Adrenal gland (tissue), 12 donors: ENCODE results near the gene SRPK3. TPM values are rescaled to one million over a fixed set of nuclear protein-coding genes. Genes with fewer than 3 reads are reported as not detected.
A peak's percentile ranks its signal among the peaks of the same experiment; 100 is the strongest.

Experiments
- DNase-seq, 7 donors: peaks; one replicate each; pipeline ENCODE4 v3.0.0-alpha.2; 2019 to 2020
- H3K27ac ChIP-seq, 5 donors: fragments of 200-600 bp; sonication (generic) in 4 of 5; 1 replicate in 3 of 5; 2 replicates in 2 of 5; pipeline versions ENCODE4 v1.5.1 to v1.8.0; 2016 to 2020; ENCODE audit warnings: mild to moderate bottlenecking in 1 of 5
- H3K27me3 ChIP-seq: fragments of 200-600 bp; 2 replicates; pipeline ENCODE4 v1.8.0; 2021
- H3K36me3 ChIP-seq, 2 donors: fragments of 200-600 bp; replicated peaks in 1 of 2; 1 replicate in 1 of 2; 2 replicates in 1 of 2; pipeline versions ENCODE4 v1.5.1 to v1.8.0; 2018 to 2022
- H3K4me1 ChIP-seq, 2 donors: fragments of 200-600 bp; replicated peaks in 1 of 2; 1 replicate in 1 of 2; 2 replicates in 1 of 2; pipeline versions ENCODE4 v1.5.1 to v1.8.0; 2018 to 2021
- H3K4me3 ChIP-seq, 4 donors: fragments of 200-600 bp; sonication (generic) in 3 of 4; one replicate each; pipeline ENCODE4 v1.5.1; 2016 to 2018
- H3K9me3 ChIP-seq, 3 donors: fragments of 200-600 bp; sonication (generic) in 1 of 3; replicated peaks in 1 of 3; 1 replicate in 2 of 3; 2 replicates in 1 of 3; pipeline versions ENCODE4 v1.5.1 to v1.8.0; 2016 to 2021
- POLR2A ChIP-seq, 2 donors: fragments of 450-650 bp; IDR thresholded peaks; one replicate each; pipeline ENCODE4 v1.6.1; 2017; ENCODE audit warnings: antibody characterized with exemption in 2 of 2, mild to moderate bottlenecking in 2 of 2, moderate library complexity in 1 of 2
- WGBS, 4 donors: extraction: QIAGEN DNeasy Blood & Tissue Kit in 2 of 4; methylation state at CpG; one replicate each; pipeline versions ENCODE4 v1.1.5 to v1.1.7; 2013 to 2017; 5-methylcytosine and 5-hydroxymethylcytosine counted together
- intact Hi-C, 2 donors: fragments of 100-400 bp; cut with DNase I; formaldehyde crosslinking; loops; one replicate each; pipeline versions ENCODE4 v1.14.1 to v1.15.0; 2022 to 2023
- polyA plus RNA-seq, 3 donors: library from polyadenylated mRNA; stranded (reverse); fragments of 200-250 nt in 2 of 3; fragments of 350-450 nt in 1 of 3; fragmentation: Illumina TruSeq in 1 of 3; extraction: RNeasy Lipid Tissue Mini Kit (QIAGEN cat#74804) in 1 of 3; gene quantifications; one replicate each; pipeline ENCODE4 v1.2.3, GENCODE V29; 2013 to 2014
- total RNA-seq, 9 donors: library from RNA; depleted of rRNA in 4 of 9; stranded (reverse); fragments of >200 nt in 4 of 9; fragments of 120-200 nt in 1 of 9; fragmentation: NEBNext Ultra II Directional in 1 of 9; extraction: Animal tissue kit (Norgen Biotek cat#: 25700) in 1 of 9; gene quantifications; one replicate each; pipeline versions ENCODE4 v1.1.0 to v1.2.4, GENCODE V29; 2013 to 2023
- TF ChIP-seq, protein P1 (sequence below), 6 experiments: fragments of 450-650 bp in 4 of 6; fragments of 200-600 bp in 2 of 6; sonication (generic) in 1 of 6; IDR thresholded peaks; 1 replicate in 5 of 6; 2 replicates in 1 of 6; pipeline versions ENCODE4 v1.5.1 to v1.8.0; 2016 to 2021; ENCODE audit warnings: antibody characterized with exemption in 6 of 6, mild to moderate bottlenecking in 2 of 6, moderate library complexity in 1 of 6
- donor health status: healthy with polysubstance abuse.
- donor health status: Bipolar disorder and iron deficiency.
- donor health status: DM: yes; HTN: yes; CAD: no.
- donor health status: DM: no; HTN: no; CAD: no.
- donor health status: DM: no; HTN: no; CAD: no.
- donor health status: DM: yes; HTN: yes; CAD: no.

The SRPK3 gene
- total and polyA plus RNA-seq, 12 donors = 0.14 to 20.5 (median 1.3) TPM; not detected in 1

DNA sequence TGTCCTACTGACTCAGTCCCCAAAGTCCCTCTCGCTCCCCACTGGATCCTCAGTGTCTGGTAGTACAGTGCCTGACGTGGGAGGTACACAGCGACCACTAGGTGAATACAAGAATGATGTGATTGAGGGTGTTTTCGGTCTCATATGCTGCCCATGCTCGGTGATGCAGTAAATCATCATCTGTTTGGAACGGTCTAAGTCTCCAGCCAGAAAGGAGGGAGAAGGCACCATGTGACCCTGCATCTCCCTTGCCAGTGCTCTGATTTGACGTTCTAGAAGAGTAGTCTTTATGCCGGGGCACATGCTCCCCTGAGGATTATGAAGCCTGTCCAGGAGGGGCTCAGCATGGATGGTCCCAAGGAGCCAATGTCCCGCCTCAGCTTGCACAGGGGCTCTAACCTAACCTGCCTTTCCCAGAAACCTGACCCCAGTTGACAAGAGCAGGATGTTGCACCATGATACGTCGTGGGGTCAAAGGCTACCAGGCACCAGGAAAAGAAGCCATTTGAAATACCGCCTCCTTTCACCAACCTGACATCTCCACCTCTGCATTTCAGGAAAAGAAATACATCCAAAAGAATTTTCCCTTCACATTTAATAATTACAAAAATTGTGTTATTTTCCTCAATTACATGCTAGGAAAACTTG is 30.6 kb upstream of the SRPK3 start:
- no peak overlapping the region for H3K4me3 ChIP-seq
- TF ChIP-seq, protein P1, sequence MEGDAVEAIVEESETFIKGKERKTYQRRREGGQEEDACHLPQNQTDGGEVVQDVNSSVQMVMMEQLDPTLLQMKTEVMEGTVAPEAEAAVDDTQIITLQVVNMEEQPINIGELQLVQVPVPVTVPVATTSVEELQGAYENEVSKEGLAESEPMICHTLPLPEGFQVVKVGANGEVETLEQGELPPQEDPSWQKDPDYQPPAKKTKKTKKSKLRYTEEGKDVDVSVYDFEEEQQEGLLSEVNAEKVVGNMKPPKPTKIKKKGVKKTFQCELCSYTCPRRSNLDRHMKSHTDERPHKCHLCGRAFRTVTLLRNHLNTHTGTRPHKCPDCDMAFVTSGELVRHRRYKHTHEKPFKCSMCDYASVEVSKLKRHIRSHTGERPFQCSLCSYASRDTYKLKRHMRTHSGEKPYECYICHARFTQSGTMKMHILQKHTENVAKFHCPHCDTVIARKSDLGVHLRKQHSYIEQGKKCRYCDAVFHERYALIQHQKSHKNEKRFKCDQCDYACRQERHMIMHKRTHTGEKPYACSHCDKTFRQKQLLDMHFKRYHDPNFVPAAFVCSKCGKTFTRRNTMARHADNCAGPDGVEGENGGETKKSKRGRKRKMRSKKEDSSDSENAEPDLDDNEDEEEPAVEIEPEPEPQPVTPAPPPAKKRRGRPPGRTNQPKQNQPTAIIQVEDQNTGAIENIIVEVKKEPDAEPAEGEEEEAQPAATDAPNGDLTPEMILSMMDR (IDR thresholded peaks at IDR 0.05) = no peak
- TF ChIP-seq POLR2A (IDR thresholded peaks at IDR 0.05) = no peak
- H3K27me3 ChIP-seq = no peaks in the 10 kb centered on the region
- intact Hi-C loops = no loop called here
- no peak for DNase-seq
- 73 to 83% (median 78%) methylated on average over 10 to 12 of the region's 12 CpGs for WGBS, 4 donors
- H3K4me1 ChIP-seq = no peaks in the 10 kb centered on the region
- H3K27ac ChIP-seq = no peak overlapping the region
- H3K36me3 ChIP-seq = no peaks in the 10 kb centered on the region
- no peaks in the 10 kb centered on the region for H3K9me3 ChIP-seq

DNA sequence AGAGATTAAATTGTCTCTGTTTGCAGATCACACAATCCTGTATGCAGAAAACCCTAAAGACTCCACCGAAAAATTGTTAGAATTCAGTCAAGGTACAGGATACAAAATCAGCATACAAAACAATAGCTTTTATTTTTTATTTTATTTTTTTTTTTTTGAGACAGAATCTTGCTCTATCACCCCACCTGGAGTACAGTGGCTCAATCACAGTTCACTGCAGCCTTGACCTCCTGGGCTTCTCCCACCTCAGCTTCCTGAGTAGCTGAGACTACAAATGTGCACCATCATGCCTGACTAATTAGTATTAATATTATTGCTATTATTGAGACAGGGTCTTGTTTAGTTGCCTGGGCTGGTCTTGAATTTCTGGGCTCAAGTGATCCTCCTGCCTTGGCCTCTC is 25.7 kb upstream of the SRPK3 start:
- 64 to 100% (median 92%) methylated on average over 1 of the region's 1 CpG for WGBS, 4 donors
- Histone ChIP-seq H3K27me3 (no peaks in the 10 kb centered on the region), H3K27ac (no peak overlapping the region), H3K4me1 (no peaks in the 10 kb centered on the region), H3K36me3 (no peaks in the 10 kb centered on the region), H3K9me3 (no peaks in the 10 kb centered on the region), H3K4me3 (no peak overlapping the region)
- DNase-seq = no peak
- intact Hi-C loops = no loop called here
- TF ChIP-seq, protein P1 (IDR thresholded peaks at IDR 0.05) = no peak
- no peak for TF ChIP-seq POLR2A (IDR thresholded peaks at IDR 0.05)

DNA sequence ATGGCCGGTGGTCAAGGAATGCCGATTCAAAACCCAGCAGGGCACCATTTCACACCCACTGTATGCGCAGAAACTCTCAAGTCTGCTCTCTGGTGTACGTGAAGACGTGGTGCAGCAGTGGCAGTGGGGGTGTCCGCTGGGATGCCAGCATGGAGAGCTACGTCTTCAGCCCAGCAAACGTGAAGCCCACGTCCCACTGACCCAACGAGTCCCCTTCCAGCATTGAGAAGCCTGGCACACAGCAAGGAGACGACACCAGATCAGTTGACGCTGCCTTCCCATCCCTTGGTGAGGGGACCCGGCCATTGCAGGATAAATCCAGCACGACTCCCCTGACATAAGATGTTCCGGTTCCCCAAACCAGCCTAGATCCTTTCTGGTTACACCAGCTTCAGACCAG is 19.0 kb upstream of the SRPK3 start:
- DNase-seq = peak in 1 of 7 donors; percentile 7
- WGBS, 4 donors = 82 to 96% (median 85%) methylated on average over 3 to 15 of the region's 15 CpGs
- H3K4me3 ChIP-seq = no peak overlapping the region
- TF ChIP-seq POLR2A (IDR thresholded peaks at IDR 0.05) = no peak
- intact Hi-C loops = loop anchor here in 1 of 2 donors (5.0 kb wide), 1 partner anchor 195 kb away; no protein-coding TSS in a partner anchor
- no peaks in the 10 kb centered on the region for H3K27me3 ChIP-seq
- H3K27ac ChIP-seq = no peak overlapping the region
- H3K9me3 ChIP-seq = no peaks in the 10 kb centered on the region
- H3K4me1 ChIP-seq = peaks cover 0 to 18% of the 10 kb centered on the region in 2 donors
- no peaks in the 10 kb centered on the region for H3K36me3 ChIP-seq

DNA sequence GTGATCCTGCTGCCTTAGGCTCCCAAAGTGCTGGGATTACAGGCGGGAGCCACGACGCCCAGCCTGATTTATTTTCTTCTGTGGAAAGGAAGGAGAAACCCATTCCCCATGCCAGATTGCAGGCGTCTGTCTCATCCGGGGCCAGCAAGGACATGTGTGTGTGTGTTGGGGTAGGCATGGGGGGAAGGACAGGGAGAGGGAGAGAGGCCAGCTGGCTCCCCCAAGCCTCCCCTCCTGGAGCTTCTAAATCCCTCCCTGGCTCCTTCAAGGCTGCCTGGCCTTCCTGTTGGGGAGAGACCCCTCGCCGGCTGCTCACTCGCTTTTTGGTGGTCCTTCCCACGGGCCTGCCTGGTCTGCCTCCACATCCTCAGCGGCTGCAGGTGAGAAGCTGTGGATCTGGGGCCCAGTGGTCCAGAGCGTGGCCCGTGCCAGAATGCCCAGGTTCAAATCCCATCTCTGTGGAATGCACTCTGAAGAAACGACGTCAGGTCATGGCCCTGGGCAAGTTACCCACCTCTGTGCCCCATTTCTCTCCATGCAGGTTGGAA is 18.1 kb upstream of the SRPK3 start:
- Histone ChIP-seq H3K4me1 (peaks cover 0 to 18% of the 10 kb centered on the region in 2 donors), H3K4me3 (no peak overlapping the region), H3K27me3 (no peaks in the 10 kb centered on the region), H3K9me3 (no peaks in the 10 kb centered on the region), H3K27ac (no peak overlapping the region), H3K36me3 (no peaks in the 10 kb centered on the region)
- TF ChIP-seq, protein P1 (IDR thresholded peaks at IDR 0.05) = no peak
- TF ChIP-seq POLR2A (IDR thresholded peaks at IDR 0.05) = no peak
- peak in 3 of 7 donors; percentile 5 to 11 (median 6) for DNase-seq
- intact Hi-C loops = loop anchor here in 1 of 2 donors (5.0 kb wide), 1 partner anchor 195 kb away; no protein-coding TSS in a partner anchor
- 81 to 100% (median 89%) methylated on average over 2 to 14 of the region's 14 CpGs for WGBS, 4 donors
